Measurements from ENCODE around the gene NFKBIA.
A peak's percentile ranks its signal among the peaks of the same experiment; 100 is the strongest.
"Not testable (repeated sequence)": the region's sequence is repeated elsewhere in the genome, so short reads cannot be mapped to it uniquely, and the experiment has no call there.

NFKBIA gene

GRCh38 chr14:35404449-35405303 lies at the start of gene NFKBIA:
Gene NFKBIA (minus strand): TSS chr14:35404749. CDS start chr14:35404644, 105 bp downstream.
- DNase-seq (ENCODE audit: low read depth): peak; percentile 94

GRCh38 chr14:35446450-35446849 lies 41.9 kb upstream of the NFKBIA start:
- no peak for DNase-seq (ENCODE audit: low read depth)

- no peak for DNase-seq (ENCODE audit: low read depth)
These were observed 39.6 kb upstream of the NFKBIA start for GRCh38 chr14:35444104-35444503.

- no peak for DNase-seq (ENCODE audit: low read depth)
These were observed 36.6 kb upstream of the NFKBIA start for GRCh38 chr14:35441160-35441559.

- no peak for DNase-seq (ENCODE audit: low read depth)
These were observed 34.6 kb upstream of the NFKBIA start for GRCh38 chr14:35438910-35439713.

- DNase-seq (ENCODE audit: low read depth): not testable (repeated sequence)
These were observed 33.9 kb upstream of the NFKBIA start for GRCh38 chr14:35438492-35438891.

- no peak for DNase-seq (ENCODE audit: low read depth)
These were observed 30.6 kb upstream of the NFKBIA start for GRCh38 chr14:35435177-35435576.

- DNase-seq (ENCODE audit: low read depth): no peak
These were observed 29.3 kb upstream of the NFKBIA start for GRCh38 chr14:35433826-35434225.

- DNase-seq (ENCODE audit: low read depth): no peak
These were observed 26.1 kb upstream of the NFKBIA start for GRCh38 chr14:35430459-35431199.

- DNase-seq (ENCODE audit: low read depth): no peak
These were observed 25.4 kb upstream of the NFKBIA start for GRCh38 chr14:35429951-35430350.

GRCh38 chr14:35425850-35426249 lies 21.3 kb upstream of the NFKBIA start:
- DNase-seq (ENCODE audit: low read depth): no peak

- no peak for DNase-seq (ENCODE audit: low read depth)
These were observed 19.1 kb upstream of the NFKBIA start for GRCh38 chr14:35423621-35424020.

- DNase-seq (ENCODE audit: low read depth): no peak
These were observed 15.7 kb upstream of the NFKBIA start for GRCh38 chr14:35420036-35420811.

GRCh38 chr14:35419429-35419841 lies 14.9 kb upstream of the NFKBIA start:
- no peak for DNase-seq (ENCODE audit: low read depth)

- no peak for DNase-seq (ENCODE audit: low read depth)
These were observed 13.5 kb upstream of the NFKBIA start for GRCh38 chr14:35418093-35418492.

- DNase-seq (ENCODE audit: low read depth): peak; percentile 75
These were observed 11.7 kb upstream of the NFKBIA start for GRCh38 chr14:35416108-35416750.

GRCh38 chr14:35414365-35414764 lies 9.8 kb upstream of the NFKBIA start:
- DNase-seq (ENCODE audit: low read depth): no peak

- DNase-seq (ENCODE audit: low read depth): no peak
These were observed 7.9 kb upstream of the NFKBIA start for GRCh38 chr14:35412272-35413056.

GRCh38 chr14:35410858-35411257 lies 6.3 kb upstream of the NFKBIA start:
- DNase-seq (ENCODE audit: low read depth): no peak

GRCh38 chr14:35409595-35409994 lies 5.0 kb upstream of the NFKBIA start:
- DNase-seq (ENCODE audit: low read depth): no peak
